GM13976 (cell line): ENCODE results near the gene STK32B.

Source experiments
- DNase-seq: peaks from one replicate; pipeline ENCODE4 v3.0.0; 2012; ENCODE audit warnings: low spot score
- in situ Hi-C: fragments of 300-500 bp; cut with MboI; formaldehyde crosslinking; loops from one replicate; pipeline ENCODE4 v1.12.0; 2022; ENCODE audit warnings: low sequenced_read_pairs, mixed read lengths, inconsistent platforms; ENCODE audit not compliant: unreplicated experiment
- TF ChIP-seq, protein P1 (sequence below): IDR thresholded peaks from 2 replicates; pipeline ENCODE4 v1.5.1; 2012; ENCODE audit warnings: borderline replicate concordance, mild to moderate bottlenecking; ENCODE audit not compliant: insufficient read depth; ENCODE audit errors: extremely low read depth, missing control alignments, control extremely low read depth

The STK32B gene

DNA sequence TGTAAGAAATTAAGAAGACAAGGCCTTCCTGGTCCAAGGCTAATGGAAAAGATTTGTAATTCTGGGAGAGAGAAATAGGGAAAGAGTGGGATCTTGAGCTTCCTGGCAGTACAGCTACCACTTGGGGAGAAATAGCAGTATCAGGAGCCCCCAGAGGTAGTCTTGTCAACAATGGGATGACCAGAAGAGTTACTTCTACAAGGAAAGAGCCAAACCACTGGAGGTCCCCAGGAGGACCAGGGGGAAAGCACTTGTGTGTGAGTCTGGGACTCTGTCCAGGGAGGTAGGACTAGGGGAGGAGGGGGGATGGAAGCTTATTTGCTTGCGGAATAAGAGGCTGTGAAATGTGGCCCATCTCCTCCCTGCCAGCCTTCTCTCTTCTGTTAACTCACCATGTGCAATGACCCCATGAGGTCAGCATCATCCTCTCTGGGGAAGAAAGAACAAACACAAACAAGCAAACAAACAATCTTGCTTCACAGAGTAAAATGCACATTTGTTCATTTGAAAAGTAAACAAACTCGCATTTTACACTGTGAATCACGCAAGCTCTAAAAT, 160.1 kb downstream of the STK32B start:
- in situ Hi-C loops = no loop called here
- TF ChIP-seq, protein P1, sequence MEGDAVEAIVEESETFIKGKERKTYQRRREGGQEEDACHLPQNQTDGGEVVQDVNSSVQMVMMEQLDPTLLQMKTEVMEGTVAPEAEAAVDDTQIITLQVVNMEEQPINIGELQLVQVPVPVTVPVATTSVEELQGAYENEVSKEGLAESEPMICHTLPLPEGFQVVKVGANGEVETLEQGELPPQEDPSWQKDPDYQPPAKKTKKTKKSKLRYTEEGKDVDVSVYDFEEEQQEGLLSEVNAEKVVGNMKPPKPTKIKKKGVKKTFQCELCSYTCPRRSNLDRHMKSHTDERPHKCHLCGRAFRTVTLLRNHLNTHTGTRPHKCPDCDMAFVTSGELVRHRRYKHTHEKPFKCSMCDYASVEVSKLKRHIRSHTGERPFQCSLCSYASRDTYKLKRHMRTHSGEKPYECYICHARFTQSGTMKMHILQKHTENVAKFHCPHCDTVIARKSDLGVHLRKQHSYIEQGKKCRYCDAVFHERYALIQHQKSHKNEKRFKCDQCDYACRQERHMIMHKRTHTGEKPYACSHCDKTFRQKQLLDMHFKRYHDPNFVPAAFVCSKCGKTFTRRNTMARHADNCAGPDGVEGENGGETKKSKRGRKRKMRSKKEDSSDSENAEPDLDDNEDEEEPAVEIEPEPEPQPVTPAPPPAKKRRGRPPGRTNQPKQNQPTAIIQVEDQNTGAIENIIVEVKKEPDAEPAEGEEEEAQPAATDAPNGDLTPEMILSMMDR = no peak

DNA sequence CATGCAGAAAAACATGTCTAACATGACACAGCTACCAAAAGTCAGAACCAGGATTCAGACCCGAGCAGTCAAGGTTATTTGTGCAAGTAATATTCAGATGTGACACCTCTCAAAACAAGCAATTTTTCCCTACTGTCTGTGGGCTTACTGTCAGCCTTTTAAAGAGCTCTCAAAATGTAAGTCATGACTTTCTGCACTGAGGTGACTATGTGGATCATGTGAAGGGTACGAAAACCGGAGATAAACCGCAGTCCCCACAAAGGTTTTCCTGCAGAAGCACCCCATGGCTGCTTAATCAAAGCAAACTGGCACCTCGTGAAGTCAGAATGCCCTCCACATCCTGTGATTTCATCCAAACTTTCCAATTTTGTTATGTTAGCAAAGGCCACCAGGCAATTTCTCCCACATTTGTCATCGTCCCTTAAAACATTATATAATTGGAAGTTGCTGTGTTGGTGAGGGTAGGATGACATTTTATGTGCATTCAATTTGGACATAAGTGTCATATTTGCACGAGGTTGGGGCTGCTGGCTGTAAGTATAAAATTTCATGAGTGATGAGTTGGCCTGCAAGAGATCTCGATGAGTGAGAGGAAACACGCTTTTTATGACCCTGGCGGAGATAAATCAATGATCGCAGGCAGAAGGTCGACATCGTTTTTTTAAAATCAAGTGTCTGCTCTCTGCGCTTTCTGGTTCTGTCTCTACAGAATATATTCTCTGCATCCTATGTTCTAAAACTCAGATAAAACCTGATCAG, 161.2 kb downstream of the STK32B start:
- in situ Hi-C loops = no loop called here
- TF ChIP-seq, protein P1 = no peak
- no peak for DNase-seq

More for the DNA sequence above, 160.1 kb downstream of the STK32B start:
- no peak for DNase-seq

DNA sequence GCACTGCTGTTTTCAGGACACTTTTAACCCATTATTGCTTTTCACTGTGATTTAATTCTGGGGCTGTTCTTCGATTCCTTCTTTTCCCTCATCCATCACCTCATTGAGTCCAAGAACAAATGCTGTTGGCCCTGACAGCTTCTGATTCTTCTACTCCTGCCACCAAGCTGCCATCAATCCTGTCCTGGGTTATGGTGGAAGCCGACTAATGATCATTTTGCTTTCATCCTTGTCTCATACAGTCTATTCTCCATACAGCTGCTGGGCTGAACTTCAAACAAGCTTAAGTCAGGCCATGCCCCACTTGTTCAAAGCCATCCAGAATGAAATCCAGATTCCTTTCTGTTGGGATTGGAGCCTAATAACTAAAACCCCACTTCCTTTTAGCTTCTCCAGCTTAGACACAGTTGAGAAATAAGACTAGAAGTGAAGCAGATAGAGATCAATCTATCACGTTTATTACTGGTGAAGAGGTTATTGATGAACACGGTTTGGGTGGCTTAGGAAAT, 161.9 kb downstream of the STK32B start:
- DNase-seq = no peak
- in situ Hi-C loops = no loop called here
- TF ChIP-seq, protein P1 = no peak

DNA sequence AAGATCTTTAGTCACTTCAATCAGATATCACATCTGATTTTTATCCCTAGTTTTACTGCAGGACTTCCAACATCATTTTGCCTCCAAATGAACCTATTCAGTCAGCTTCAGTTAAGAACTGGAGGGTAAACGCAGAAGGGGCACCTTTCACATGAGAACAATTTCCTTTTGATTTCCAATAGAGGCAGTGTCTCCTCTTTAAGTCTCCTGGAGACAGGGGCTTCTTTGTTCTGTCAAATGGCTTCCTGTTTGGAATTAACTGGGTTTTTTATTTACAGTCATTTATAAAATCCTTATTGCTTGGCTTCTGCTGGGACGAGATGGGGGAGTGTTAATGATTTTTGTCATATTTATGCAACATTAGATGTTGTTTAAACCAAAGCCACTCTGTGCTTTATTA, 164.0 kb downstream of the STK32B start:
- no peak for DNase-seq
- in situ Hi-C loops = no loop called here
- TF ChIP-seq, protein P1 = no peak

DNA sequence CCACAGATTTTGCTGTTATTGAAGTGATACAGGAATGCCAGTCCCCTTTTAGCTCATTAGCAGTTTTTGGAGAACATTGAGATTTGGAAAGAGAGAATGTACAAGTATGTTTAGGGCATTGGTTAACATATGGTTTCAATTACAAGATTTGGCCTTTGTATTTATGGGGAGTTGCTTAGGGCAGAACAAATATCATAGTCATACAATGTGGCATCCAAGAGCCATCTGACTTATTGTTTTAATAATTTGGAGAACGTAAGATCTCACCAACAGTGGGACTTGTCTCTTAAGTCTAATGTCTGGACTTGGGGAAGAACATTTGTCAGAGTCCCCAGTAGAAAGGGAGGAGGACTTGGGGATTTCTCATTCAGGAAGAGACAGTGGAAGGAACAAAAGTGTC, 166.1 kb downstream of the STK32B start:
- no peak for DNase-seq
- in situ Hi-C loops = no loop called here
- TF ChIP-seq, protein P1 = no peak

DNA sequence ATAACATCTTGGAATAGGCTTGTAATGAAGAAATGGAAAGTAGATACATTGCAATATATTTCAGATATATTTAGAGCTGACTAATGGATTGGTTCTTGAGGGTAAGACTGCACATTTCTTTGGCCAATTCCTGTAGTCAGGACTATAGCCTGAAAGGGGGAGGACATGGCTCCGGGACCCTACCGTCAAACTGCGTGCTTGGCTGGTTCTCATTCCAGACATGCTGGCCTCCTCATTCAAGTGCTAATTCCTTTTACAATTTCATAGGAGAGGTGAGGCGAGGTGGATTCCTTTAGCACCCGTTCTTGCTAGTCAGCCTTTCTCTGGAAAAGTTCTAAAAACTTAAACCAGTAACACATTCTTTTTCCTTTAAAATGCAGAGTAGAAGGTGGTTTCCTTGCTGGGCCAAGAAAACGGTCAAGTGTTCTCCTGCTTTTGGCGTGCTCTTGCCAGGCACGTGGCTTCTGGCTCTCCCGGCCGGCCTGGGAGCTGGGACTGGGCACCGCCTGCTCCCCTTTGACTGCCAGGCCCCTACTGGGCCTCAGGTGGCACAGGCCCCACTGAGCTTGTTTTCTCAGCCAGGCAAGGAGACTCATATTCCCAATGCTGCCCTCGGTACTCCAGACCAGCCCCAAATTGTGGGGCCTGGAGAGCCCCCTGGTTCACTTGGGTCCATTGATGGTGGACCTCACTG, 167.2 kb downstream of the STK32B start:
- in situ Hi-C loops = no loop called here
- TF ChIP-seq, protein P1 = no peak
- DNase-seq = no peak
